ENCODE results near the gene RBM3.

- no peak for TF ChIP-seq ZNF274 (IDR thresholded peaks at IDR 0.05; ENCODE audit: low read depth, low read length)
- TF ChIP-seq YY1 (IDR thresholded peaks at IDR 0.05; ENCODE audit: insufficient read depth, insufficient read length), result no peak
Measured at GRCh38 chrX:48569958-48570357, 4.3 kb upstream of the RBM3 start.
